ENCODE results near the gene CHRNA3.

Gene CHRNA3

DNA sequence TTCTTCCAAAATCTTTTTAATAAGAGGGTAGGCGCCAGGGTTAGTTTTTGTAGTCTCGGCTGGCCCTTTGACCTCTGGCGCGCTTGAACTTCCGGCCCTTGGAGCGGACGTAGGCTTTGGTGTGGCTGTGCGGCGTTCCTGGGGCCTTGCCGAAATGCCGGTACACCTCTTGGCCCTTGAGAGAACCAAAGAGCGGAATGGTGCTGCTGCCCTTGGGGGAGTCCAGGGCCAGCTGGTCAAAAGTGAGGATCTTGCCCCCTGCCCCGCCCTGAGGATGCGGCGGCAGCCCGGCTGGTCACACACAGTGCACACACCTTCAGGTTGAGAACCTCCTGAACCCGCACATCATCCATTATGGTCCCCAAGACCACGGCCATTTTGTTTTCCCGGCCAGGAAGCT is 40.2 kb upstream of the CHRNA3 start:
- DNase-seq (ENCODE audit: low read depth) = no peak
- TF ChIP-seq, protein P1, sequence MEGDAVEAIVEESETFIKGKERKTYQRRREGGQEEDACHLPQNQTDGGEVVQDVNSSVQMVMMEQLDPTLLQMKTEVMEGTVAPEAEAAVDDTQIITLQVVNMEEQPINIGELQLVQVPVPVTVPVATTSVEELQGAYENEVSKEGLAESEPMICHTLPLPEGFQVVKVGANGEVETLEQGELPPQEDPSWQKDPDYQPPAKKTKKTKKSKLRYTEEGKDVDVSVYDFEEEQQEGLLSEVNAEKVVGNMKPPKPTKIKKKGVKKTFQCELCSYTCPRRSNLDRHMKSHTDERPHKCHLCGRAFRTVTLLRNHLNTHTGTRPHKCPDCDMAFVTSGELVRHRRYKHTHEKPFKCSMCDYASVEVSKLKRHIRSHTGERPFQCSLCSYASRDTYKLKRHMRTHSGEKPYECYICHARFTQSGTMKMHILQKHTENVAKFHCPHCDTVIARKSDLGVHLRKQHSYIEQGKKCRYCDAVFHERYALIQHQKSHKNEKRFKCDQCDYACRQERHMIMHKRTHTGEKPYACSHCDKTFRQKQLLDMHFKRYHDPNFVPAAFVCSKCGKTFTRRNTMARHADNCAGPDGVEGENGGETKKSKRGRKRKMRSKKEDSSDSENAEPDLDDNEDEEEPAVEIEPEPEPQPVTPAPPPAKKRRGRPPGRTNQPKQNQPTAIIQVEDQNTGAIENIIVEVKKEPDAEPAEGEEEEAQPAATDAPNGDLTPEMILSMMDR (IDR thresholded peaks at IDR 0.05; ENCODE audit: control insufficient read depth, extremely low read depth, insufficient read depth) = no peak
- no peak overlapping the region for H3K4me3 ChIP-seq (ENCODE audit: low read depth, low read length)

DNA sequence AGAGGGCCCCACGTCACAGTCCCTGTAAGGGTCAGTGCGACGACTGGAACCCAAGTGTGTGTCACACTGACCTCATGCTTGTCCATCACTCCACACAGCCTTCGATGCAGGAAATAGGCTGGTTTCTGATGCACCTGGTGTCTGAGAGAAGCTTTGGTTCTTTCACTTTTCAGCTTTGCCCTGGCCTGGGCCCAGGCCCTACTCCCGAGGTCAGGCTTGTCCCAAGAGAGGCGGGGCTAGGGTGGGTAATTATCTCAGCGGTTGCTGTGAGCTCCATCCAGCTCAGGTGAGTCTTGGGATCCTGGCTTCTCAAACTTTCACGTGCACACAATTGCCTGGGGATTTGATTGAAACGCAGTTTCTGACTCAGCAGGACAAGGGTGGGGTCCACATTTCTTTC is 39.8 kb upstream of the CHRNA3 start:
- no peak for DNase-seq (ENCODE audit: low read depth)
- TF ChIP-seq, protein P1 (IDR thresholded peaks at IDR 0.05; ENCODE audit: control insufficient read depth, extremely low read depth, insufficient read depth) = no peak
- no peak overlapping the region for H3K4me3 ChIP-seq (ENCODE audit: low read depth, low read length)

DNA sequence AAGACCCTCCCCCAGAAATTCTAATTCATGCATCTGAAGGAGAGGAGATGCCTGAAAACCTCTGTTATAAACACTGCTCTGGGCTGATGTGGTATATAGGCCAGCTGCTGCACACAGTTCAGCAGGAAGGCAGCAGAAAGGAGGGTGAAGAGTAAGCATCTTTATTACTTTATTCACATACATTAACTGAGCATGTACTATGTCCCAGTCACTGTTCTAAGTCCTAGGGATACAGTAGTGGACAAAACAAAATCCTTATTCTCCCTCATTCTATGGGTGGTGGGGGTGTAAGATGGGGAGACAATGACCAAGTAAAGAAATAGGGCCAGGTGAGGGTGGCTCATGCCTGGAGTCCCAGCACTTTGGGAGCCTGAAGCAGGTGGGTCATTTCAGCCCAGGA is 38.0 kb upstream of the CHRNA3 start:
- H3K4me3 ChIP-seq (ENCODE audit: low read depth, low read length) = no peak overlapping the region
- DNase-seq (ENCODE audit: low read depth) = no peak
- TF ChIP-seq, protein P1 (IDR thresholded peaks at IDR 0.05; ENCODE audit: control insufficient read depth, extremely low read depth, insufficient read depth) = no peak

DNA sequence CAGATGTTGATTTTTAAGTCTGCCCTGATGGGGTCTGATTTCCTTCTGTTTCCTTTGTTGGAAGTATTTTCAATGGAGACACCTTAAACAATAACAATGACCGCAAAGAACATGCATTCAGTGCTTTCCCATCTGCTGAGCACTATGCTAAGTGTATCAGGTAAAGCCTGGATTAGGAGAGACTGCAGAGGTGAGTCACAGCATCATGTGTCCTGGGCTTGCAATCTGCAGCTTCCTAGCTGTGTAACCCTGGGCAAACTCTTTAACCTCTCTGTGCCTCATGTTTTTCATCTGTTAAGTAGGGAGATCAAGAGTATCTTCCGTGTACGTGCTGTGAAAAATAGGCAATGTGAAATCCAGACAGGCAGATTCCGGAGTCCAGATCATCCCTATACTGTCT is 33.5 kb upstream of the CHRNA3 start:
- no peak overlapping the region for H3K4me3 ChIP-seq (ENCODE audit: low read depth, low read length)
- TF ChIP-seq, protein P1 (IDR thresholded peaks at IDR 0.05; ENCODE audit: control insufficient read depth, extremely low read depth, insufficient read depth) = no peak
- DNase-seq (ENCODE audit: low read depth) = no peak

DNA sequence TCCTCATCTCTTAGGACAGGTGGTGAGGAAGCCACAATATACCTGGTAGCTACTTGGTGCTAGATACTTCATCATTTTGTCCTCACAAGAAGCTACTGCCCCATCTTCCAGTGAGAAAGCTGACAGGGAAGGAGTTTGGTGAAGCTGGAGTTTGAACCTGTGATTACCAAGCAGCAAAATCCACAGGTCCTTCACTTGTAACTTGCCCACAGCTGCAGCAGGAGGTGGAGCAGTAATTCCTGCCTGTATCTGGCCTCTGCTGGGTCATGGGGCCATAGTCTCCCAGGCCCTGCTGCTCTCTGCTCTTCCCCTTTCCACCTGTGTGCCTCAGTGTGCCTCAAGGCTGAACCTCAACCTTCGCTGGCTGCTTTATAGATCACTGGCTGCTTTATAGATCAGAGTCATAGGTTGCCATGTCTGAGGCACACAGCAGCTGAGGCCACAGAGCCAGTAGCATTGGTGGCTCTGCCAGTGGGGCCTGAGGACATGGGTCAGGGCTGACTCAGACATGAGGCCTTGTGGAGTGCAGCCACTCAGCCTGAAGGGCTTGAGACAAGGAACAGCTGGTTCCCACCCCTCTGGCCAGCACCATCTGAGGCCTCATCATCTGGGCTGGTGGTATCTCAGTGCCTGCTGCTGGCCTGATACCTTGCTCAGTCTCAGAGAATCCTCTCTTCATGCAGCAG is 31.3 kb upstream of the CHRNA3 start:
- TF ChIP-seq, protein P1 (IDR thresholded peaks at IDR 0.05; ENCODE audit: control insufficient read depth, extremely low read depth, insufficient read depth) = no peak
- DNase-seq (ENCODE audit: low read depth) = no peak

DNA sequence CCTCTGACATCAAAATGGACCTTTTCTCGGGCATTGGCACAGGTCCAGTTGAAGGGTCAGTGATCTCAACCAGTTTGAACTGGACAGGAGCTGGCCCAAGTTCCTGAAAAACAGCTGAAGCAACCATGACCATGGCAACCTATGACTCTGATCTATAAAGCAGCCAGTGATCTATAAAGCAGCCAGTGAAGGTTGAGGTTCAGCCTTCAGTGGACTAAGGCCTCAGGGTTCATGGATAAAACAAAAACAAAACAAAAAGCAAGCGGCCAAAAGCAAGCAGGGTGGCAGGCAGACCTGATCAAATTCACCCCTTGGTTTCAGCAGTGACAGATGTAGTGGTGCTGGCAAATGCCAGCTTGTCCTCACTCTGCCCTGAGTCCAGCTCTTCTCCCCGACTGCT is 30.2 kb upstream of the CHRNA3 start:
- TF ChIP-seq, protein P1 (IDR thresholded peaks at IDR 0.05; ENCODE audit: control insufficient read depth, extremely low read depth, insufficient read depth) = no peak
- no peak overlapping the region for H3K4me3 ChIP-seq (ENCODE audit: low read depth, low read length)
- DNase-seq (ENCODE audit: low read depth) = no peak

More for the DNA sequence above, 31.3 kb upstream of the CHRNA3 start:
- no peak overlapping the region for H3K4me3 ChIP-seq (ENCODE audit: low read depth, low read length)

DNA sequence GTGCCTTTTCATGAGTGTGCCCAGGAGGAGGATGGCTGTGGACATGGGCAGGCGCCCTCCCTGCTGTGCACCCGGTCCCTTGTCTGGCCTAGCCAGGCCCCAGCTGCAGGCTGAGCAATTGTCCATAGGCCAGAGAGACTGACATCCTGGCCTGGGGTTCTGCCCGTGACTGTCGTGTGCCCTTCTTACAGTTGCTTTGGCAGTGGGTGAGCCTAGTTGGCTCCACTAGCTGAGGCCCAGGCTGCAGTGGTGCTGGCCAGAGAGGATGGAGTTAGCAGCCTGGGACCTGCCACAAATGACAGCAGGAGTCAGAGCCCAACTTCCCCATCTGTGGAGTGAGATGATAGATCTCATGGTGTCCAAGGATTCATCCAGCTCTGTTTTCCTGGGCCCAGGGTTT is 29.2 kb upstream of the CHRNA3 start:
- DNase-seq (ENCODE audit: low read depth) = no peak
- no peak overlapping the region for H3K4me3 ChIP-seq (ENCODE audit: low read depth, low read length)
- TF ChIP-seq, protein P1 (IDR thresholded peaks at IDR 0.05; ENCODE audit: control insufficient read depth, extremely low read depth, insufficient read depth) = no peak

Measured in LNCaP clone FGC (cell line).